ENCODE data around the gene DGCR2. TPM values are rescaled to one million over a fixed set of nuclear protein-coding genes. Genes with fewer than 3 reads are reported as not detected.
A peak's percentile ranks its signal among the peaks of the same experiment; 100 is the strongest.

The DGCR2 gene
- total and polyA plus RNA-seq, 11 donors = 26.0 to 53.3 (median 41.2) TPM

DNA sequence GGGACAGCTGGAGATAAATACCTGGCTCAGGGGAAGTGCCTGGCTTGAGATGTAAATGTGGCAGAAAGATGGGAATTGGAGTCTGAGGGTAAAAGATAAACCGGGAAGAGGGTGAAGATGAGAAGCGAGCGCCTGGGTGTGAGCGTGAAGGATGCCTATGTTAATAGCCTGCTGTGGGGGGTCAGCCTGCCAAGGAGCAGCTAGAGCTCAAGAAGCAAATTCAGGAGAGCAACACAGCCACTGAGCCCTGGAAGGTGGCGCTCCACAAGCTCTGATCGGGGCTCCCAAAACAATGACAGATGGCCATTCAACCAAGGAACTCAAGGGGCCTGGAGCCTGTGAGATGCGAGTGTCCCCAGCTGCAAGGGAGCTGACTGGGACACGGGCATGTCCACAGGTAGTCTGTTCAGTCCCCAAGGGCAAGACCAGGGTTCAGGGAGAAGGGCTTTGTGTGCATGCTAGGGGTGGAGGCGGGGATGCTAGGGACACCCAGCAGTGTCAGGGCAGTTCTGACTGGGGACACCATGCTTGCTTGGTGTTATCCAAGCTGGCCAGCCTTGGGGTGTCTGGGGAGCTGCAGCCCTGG, 25.1 kb upstream of the DGCR2 start:
- DNase-seq (no peak), ATAC-seq (no peak)
- Histone ChIP-seq H3K4me1 (peaks cover 0 to 28% (median 9%) of the 10 kb centered on the region in 12 donors), H3K4me3 (no peak overlapping the region), H3K36me3 (peaks cover 0 to 6% (median 3%) of the 10 kb centered on the region in 9 donors), H3K9me3 (no peaks in the 10 kb centered on the region), H3K27ac (no peak overlapping the region), H3K27me3 (peaks cover 28 to 48% (median 41%) of the 10 kb centered on the region in 9 donors)
- intact Hi-C loops (cut with DNase I) = loop anchor here in 6 of 10 donors (5.0 to 10.0 kb wide), 4 partner anchors 328 to 488 kb away; partner anchors contain the start of genes CDC45 (in 1 of the 6) and UFD1 (in 1 of the 6)
- TF ChIP-seq POLR2A (IDR thresholded peaks at IDR 0.05) = no peak
- TF ChIP-seq, protein P1, sequence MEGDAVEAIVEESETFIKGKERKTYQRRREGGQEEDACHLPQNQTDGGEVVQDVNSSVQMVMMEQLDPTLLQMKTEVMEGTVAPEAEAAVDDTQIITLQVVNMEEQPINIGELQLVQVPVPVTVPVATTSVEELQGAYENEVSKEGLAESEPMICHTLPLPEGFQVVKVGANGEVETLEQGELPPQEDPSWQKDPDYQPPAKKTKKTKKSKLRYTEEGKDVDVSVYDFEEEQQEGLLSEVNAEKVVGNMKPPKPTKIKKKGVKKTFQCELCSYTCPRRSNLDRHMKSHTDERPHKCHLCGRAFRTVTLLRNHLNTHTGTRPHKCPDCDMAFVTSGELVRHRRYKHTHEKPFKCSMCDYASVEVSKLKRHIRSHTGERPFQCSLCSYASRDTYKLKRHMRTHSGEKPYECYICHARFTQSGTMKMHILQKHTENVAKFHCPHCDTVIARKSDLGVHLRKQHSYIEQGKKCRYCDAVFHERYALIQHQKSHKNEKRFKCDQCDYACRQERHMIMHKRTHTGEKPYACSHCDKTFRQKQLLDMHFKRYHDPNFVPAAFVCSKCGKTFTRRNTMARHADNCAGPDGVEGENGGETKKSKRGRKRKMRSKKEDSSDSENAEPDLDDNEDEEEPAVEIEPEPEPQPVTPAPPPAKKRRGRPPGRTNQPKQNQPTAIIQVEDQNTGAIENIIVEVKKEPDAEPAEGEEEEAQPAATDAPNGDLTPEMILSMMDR (IDR thresholded peaks at IDR 0.05) = no peak
- 25 to 34% (median 29%) methylated on average over 8 to 9 of the region's 9 CpGs for WGBS, 4 donors

DNA sequence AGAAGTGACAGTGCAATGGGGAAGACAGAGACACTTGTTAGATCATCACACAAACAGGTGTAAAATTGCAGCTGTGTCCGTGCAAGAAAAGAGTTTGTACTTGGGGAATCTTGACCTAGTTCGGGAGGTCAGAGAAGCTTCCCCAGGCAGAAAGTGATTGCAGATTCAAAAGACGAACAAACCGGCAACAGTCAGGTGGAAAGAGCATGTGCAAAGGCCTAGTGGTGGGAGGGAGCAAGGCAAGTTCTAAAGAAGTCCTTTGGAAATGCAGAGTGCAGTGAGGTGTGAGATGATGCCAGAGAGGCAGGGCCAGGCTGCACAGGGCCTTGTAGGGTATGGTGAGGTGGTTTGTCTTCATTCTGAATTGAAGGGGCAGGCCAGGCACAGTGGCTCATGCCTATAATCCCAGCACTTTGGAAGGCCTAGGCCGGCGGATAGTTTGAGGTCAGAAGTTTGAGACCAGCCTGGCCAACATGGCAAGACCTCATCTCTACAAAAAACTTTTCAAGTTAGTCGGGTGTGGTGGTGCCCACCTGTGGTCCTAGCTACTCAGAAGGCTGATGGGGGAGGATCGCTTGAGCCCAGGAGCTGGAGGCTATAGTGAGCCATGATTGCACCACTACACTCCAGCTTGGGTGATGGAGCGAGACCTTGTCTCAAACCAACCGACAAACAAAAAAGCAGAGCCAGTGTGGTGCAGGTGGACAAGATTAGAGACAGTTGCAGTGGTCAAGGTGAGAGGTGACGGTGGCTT, 24.2 kb upstream of the DGCR2 start:
- H3K36me3 ChIP-seq = peaks cover 0 to 15% (median 12%) of the 10 kb centered on the region in 9 donors
- intact Hi-C loops (cut with DNase I) = loop anchor here in 6 of 10 donors (5.0 to 10.0 kb wide), 4 partner anchors 328 to 488 kb away; partner anchors contain the start of genes CDC45 (in 1 of the 6) and UFD1 (in 1 of the 6)
- no peaks in the 10 kb centered on the region for H3K9me3 ChIP-seq
- peaks cover 0 to 28% (median 9%) of the 10 kb centered on the region in 12 donors for H3K4me1 ChIP-seq
- WGBS, 4 donors = 77 to 84% (median 81%) methylated on average over 11 of the region's 11 CpGs
- no peak overlapping the region for H3K27ac ChIP-seq
- TF ChIP-seq POLR2A (IDR thresholded peaks at IDR 0.05) = no peak
- TF ChIP-seq, protein P1 (IDR thresholded peaks at IDR 0.05) = no peak
- DNase-seq (no peak), ATAC-seq (no peak)
- no peak overlapping the region for H3K4me3 ChIP-seq
- H3K27me3 ChIP-seq = peaks cover 23 to 39% (median 33%) of the 10 kb centered on the region in 9 donors

DNA sequence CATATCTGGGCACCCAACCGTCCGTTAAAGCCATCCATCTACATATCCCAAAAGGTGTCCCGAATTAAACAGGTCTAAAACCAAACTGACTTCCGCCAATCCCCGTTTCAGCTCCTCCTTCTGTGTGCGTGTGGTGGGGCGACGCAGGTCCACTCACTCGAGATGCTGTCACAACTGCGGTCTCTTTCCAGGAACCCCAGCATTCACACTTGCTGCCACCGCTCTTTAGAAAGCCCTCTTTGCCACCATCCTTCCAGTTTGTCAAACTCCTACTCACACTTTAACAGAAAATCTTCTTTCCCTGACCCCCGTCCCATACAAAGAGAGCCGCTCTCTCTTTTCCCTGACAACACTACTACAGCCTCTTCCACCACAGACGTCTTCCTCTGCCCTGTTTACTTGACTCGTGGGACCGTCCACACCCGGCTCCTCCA, 21.8 kb upstream of the DGCR2 start:
- H3K4me3 ChIP-seq = peak overlapping the region; percentile 61 to 94 (median 80)
- ATAC-seq = no peak
- H3K36me3 ChIP-seq = peaks cover 4 to 39% (median 36%) of the 10 kb centered on the region in 9 donors
- H3K27ac ChIP-seq = peak overlapping the region in 11 of 12 donors; percentile 3 to 86 (median 78)
- H3K9me3 ChIP-seq = no peaks in the 10 kb centered on the region
- DNase-seq = no peak
- TF ChIP-seq, protein P1 (IDR thresholded peaks at IDR 0.05) = no peak
- no peak for TF ChIP-seq POLR2A (IDR thresholded peaks at IDR 0.05)
- peaks cover 0 to 15% (median 9%) of the 10 kb centered on the region in 12 donors for H3K4me1 ChIP-seq
- peaks cover 6 to 18% (median 13%) of the 10 kb centered on the region in 9 donors for H3K27me3 ChIP-seq
- intact Hi-C loops (cut with DNase I) = loop anchor here in 7 of 10 donors (5.0 to 10.0 kb wide), 7 partner anchors 33 to 491 kb away; partner anchors contain the start of genes CDC45 (in 2 of the 7), UFD1 (in 2 of the 7) and SLC25A1 (in 1 of the 7)
- WGBS, 4 donors = 2 to 7% (median 3%) methylated on average over 17 of the region's 17 CpGs

Data from heart left ventricle (tissue), 16 donors.